Activated CD4-positive, alpha-beta T cell treated with anti-CD3 and anti-CD28 coated beads for 48 hours (primary cell): ENCODE data around the gene MMP2.
A peak's percentile ranks its signal among the peaks of the same experiment; 100 is the strongest.

Experiments
- DNase-seq: peaks from one replicate; pipeline ENCODE4 v3.0.0-alpha.2; 2020

Gene MMP2

GRCh38 chr16:55478827-55479429 lies at the start of gene MMP2:
TSS of gene MMP2 (plus strand) at chr16:55479198. CDS start at chr16:55479480, 282 bp downstream.
- no peak for DNase-seq

GRCh38 chr16:55433030-55433429 lies 46.0 kb upstream of the MMP2 start:
- DNase-seq: no peak

GRCh38 chr16:55433535-55433934 lies 45.5 kb upstream of the MMP2 start:
- no peak for DNase-seq

- no peak for DNase-seq
Measured at GRCh38 chr16:55434000-55434399, 45.0 kb upstream of the MMP2 start.

- no peak for DNase-seq
Measured at GRCh38 chr16:55435387-55435786, 43.6 kb upstream of the MMP2 start.

- DNase-seq: no peak
Measured at GRCh38 chr16:55436587-55436986, 42.4 kb upstream of the MMP2 start.

GRCh38 chr16:55437625-55438024 lies 41.4 kb upstream of the MMP2 start:
- no peak for DNase-seq

GRCh38 chr16:55438281-55438680 lies 40.7 kb upstream of the MMP2 start:
- DNase-seq: no peak

GRCh38 chr16:55439101-55439690 lies 39.8 kb upstream of the MMP2 start:
- DNase-seq: no peak

- no peak for DNase-seq
Measured at GRCh38 chr16:55443434-55444346, 35.3 kb upstream of the MMP2 start.

- DNase-seq: no peak
Measured at GRCh38 chr16:55444754-55445485, 34.1 kb upstream of the MMP2 start.

- DNase-seq: no peak
Measured at GRCh38 chr16:55447231-55447630, 31.8 kb upstream of the MMP2 start.

- no peak for DNase-seq
Measured at GRCh38 chr16:55452996-55453395, 26.0 kb upstream of the MMP2 start.

- no peak for DNase-seq
Measured at GRCh38 chr16:55453909-55454308, 25.1 kb upstream of the MMP2 start.

- DNase-seq: no peak
Measured at GRCh38 chr16:55454861-55455260, 24.1 kb upstream of the MMP2 start.

GRCh38 chr16:55462241-55462640 lies 16.8 kb upstream of the MMP2 start:
- no peak for DNase-seq

- DNase-seq: no peak
Measured at GRCh38 chr16:55464375-55464774, 14.6 kb upstream of the MMP2 start.

GRCh38 chr16:55465077-55465896 lies 13.7 kb upstream of the MMP2 start:
- DNase-seq: peak; percentile 90

GRCh38 chr16:55466209-55466608 lies 12.8 kb upstream of the MMP2 start:
- DNase-seq: no peak

- no peak for DNase-seq
Measured at GRCh38 chr16:55467898-55468297, 11.1 kb upstream of the MMP2 start.

- DNase-seq: no peak
Measured at GRCh38 chr16:55468352-55468990, 10.5 kb upstream of the MMP2 start.
